ENCODE measurements around the gene LRRC32.

GRCh38 chr11:76682106-76682505, 11.6 kb upstream of the LRRC32 start:
- TF ChIP-seq CTCF (conservative IDR thresholded peaks at IDR 0.05; ENCODE audit: low read length), result no peak
- no peak for TF ChIP-seq EZH2phosphoT487 (IDR thresholded peaks at IDR 0.05; ENCODE audit: borderline replicate concordance, low read depth, low read length)

Data from OCI-LY7 (cell line).